H1 (cell line): ENCODE data around the gene GRK6. TPM values are rescaled to one million over a fixed set of nuclear protein-coding genes. Genes with fewer than 3 reads are reported as not detected.

ENCODE experiments used
- CTCF ChIA-PET: fragments of 300-600 bp; sonication (Branson Sonifier 250); formaldehyde crosslinking; loops from one replicate; lab custom pipeline; 2021; ENCODE audit not compliant: partially characterized antibody; lab: Charles Lee
- POLR2A ChIA-PET: fragments of 300-600 bp; sonication (Branson Sonifier 250); formaldehyde crosslinking; loops from one replicate; lab custom pipeline; 2021; ENCODE audit warnings: inconsistent platforms; ENCODE audit not compliant: partially characterized antibody; lab: Charles Lee
- DNase-seq, 2 experiments: peaks; one replicate each; pipeline versions ENCODE4 v3.0.0 to v3.0.0-alpha.2; 2010 to 2022; ENCODE audit warnings: low spot score in 2 of 2, low read depth in 1 of 2, mixed read lengths in 1 of 2
- FAIRE-seq: peaks from 2 replicates; lab custom pipeline; 2011; peaks lifted over from hg19 to GRCh38; lab: Jason Lieb, UNC
- H2AFZ ChIP-seq: 2 replicates; pipeline ENCODE4 v1.8.1; 2012; ENCODE audit warnings: low read length, inconsistent platforms
- H2AK5ac ChIP-seq: 2 replicates; pipeline ENCODE4 v1.6.1; 2013; ENCODE audit warnings: low read depth, low read length
- H2BK120ac ChIP-seq: replicated peaks from 2 replicates; pipeline ENCODE3; 2013; ENCODE audit warnings: low read depth, low read length, inconsistent platforms
- H2BK12ac ChIP-seq: 2 replicates; pipeline ENCODE4 v1.6.1; 2013; ENCODE audit warnings: low read depth, low read length
- H2BK15ac ChIP-seq: 2 replicates; pipeline ENCODE4 v1.6.1; 2013; ENCODE audit warnings: low read length
- H2BK20ac ChIP-seq: 2 replicates; pipeline ENCODE4 v1.6.1; 2013; ENCODE audit warnings: low read length
- H2BK5ac ChIP-seq: 2 replicates; pipeline ENCODE4 v1.6.1; 2013; ENCODE audit warnings: low read depth, low read length
- H3K14ac ChIP-seq: 2 replicates; pipeline ENCODE4 v1.6.1; 2013; ENCODE audit warnings: inconsistent platforms; ENCODE audit not compliant: insufficient read length
- H3K18ac ChIP-seq: 2 replicates; pipeline ENCODE4 v1.6.1; 2013; ENCODE audit warnings: low read length; ENCODE audit errors: extremely low read depth
- H3K23ac ChIP-seq: 2 replicates; pipeline ENCODE4 v1.6.1; 2013; ENCODE audit warnings: inconsistent platforms; ENCODE audit not compliant: insufficient read length
- H3K23me2 ChIP-seq: 2 replicates; pipeline ENCODE4 v1.6.1; 2013; ENCODE audit warnings: low read depth, low read length
- H3K27ac ChIP-seq: 2 replicates; pipeline ENCODE4 v1.6.1; 2011; ENCODE audit warnings: low read depth, low read length, inconsistent platforms
- H3K27me3 ChIP-seq, 4 experiments: replicated peaks in 1 of 4; 1 replicate in 1 of 4; 2 replicates in 3 of 4; pipeline versions ENCODE4 v1.6.1 to v1.8.1; 2011 to 2013; ENCODE audit warnings: low read length in 3 of 4, mild to moderate bottlenecking in 3 of 4, inconsistent platforms in 2 of 4, mixed read lengths in 2 of 4, moderate library complexity in 1 of 4; ENCODE audit not compliant: control insufficient read depth in 3 of 4, insufficient read depth in 3 of 4; ENCODE audit errors: extremely low read depth in 1 of 4
- H3K36me3 ChIP-seq, 4 experiments: 2 replicates each; pipeline versions ENCODE4 v1.6.1 to v1.8.1; 2011 to 2013; ENCODE audit warnings: mild to moderate bottlenecking in 4 of 4, low read length in 3 of 4, moderate library complexity in 2 of 4, control low read depth in 1 of 4, inconsistent platforms in 1 of 4; ENCODE audit not compliant: insufficient read depth in 4 of 4, control insufficient read depth in 2 of 4
- H3K4ac ChIP-seq: replicated peaks from 2 replicates; pipeline ENCODE3; 2013; ENCODE audit warnings: low read length, low read depth, mixed read lengths, inconsistent platforms; ENCODE audit not compliant: insufficient read length
- H3K4me1 ChIP-seq, 4 experiments: replicated peaks in 1 of 4; 1 replicate in 1 of 4; 2 replicates in 3 of 4; pipeline versions ENCODE4 v1.6.1 to v1.8.1; 2011 to 2013; ENCODE audit warnings: low read length in 3 of 4, inconsistent platforms in 2 of 4, mixed read lengths in 1 of 4; ENCODE audit not compliant: insufficient read depth in 4 of 4, control insufficient read depth in 3 of 4
- H3K4me2 ChIP-seq, 2 experiments: 2 replicates each; pipeline versions ENCODE4 v1.6.1 to v1.8.1; 2011 to 2013; ENCODE audit warnings: low read depth in 2 of 2, low read length in 2 of 2, control low read depth in 1 of 2, inconsistent platforms in 1 of 2, mild to moderate bottlenecking in 1 of 2; ENCODE audit not compliant: insufficient read depth in 1 of 2
- H3K4me3 ChIP-seq, 4 experiments: fragments of 200-600, 300-600 bp in 1 of 4; sonication (generic), shearing (Covaris generic), sonication (Bioruptor Twin) in 1 of 4; 2 replicates each; pipeline versions ENCODE4 v1.5.1 to v1.8.1; 2011 to 2016; ENCODE audit warnings: low read length in 4 of 4, low read depth in 3 of 4, control low read depth in 2 of 4, inconsistent platforms in 2 of 4, mild to moderate bottlenecking in 2 of 4, mixed read lengths in 1 of 4, moderate library complexity in 1 of 4; ENCODE audit not compliant: insufficient read depth in 2 of 4; ENCODE audit errors: extremely low read depth in 1 of 4
- H3K56ac ChIP-seq: replicated peaks from 2 replicates; pipeline ENCODE3; 2013; ENCODE audit warnings: low read depth, mild to moderate bottlenecking, mixed read lengths, low read length, inconsistent platforms; ENCODE audit not compliant: insufficient read length
- H3K79me1 ChIP-seq: 2 replicates; pipeline ENCODE4 v1.6.1; 2013; ENCODE audit warnings: low read depth, low read length, control low read depth
- H3K79me2 ChIP-seq, 2 experiments: 2 replicates each; pipeline versions ENCODE4 v1.6.1 to v1.8.1; 2012 to 2013; ENCODE audit warnings: low read length in 2 of 2, mild to moderate bottlenecking in 2 of 2, inconsistent platforms in 1 of 2; ENCODE audit not compliant: insufficient read depth in 2 of 2, control insufficient read depth in 1 of 2
- H3K9ac ChIP-seq, 4 experiments: replicated peaks in 1 of 4; 1 replicate in 1 of 4; 2 replicates in 3 of 4; pipeline versions ENCODE4 v1.6.1 to v1.8.1; 2011 to 2013; ENCODE audit warnings: low read depth in 3 of 4, low read length in 3 of 4, control low read depth in 2 of 4, mild to moderate bottlenecking in 2 of 4, moderate library complexity in 2 of 4, inconsistent platforms in 1 of 4; ENCODE audit errors: extremely low read depth in 1 of 4
- H3K9me3 ChIP-seq, 2 experiments: 2 replicates each; pipeline versions ENCODE4 v1.6.1 to v1.8.1; 2012 to 2013; ENCODE audit warnings: mild to moderate bottlenecking in 2 of 2, moderate library complexity in 2 of 2, control low read depth in 1 of 2, inconsistent platforms in 1 of 2, low read depth in 1 of 2, low read length in 1 of 2, mixed read lengths in 1 of 2; ENCODE audit not compliant: insufficient read depth in 2 of 2
- H4K20me1 ChIP-seq, 2 experiments: replicated peaks in 1 of 2; 2 replicates each; pipeline versions ENCODE3 to v1.8.1; 2011 to 2013; ENCODE audit warnings: inconsistent platforms in 2 of 2, low read length in 2 of 2, mild to moderate bottlenecking in 1 of 2; ENCODE audit not compliant: insufficient read depth in 2 of 2, control insufficient read depth in 1 of 2
- H4K5ac ChIP-seq: 2 replicates; pipeline ENCODE4 v1.6.1; 2013; ENCODE audit warnings: low read length, low read depth, mixed read lengths, inconsistent platforms; ENCODE audit not compliant: insufficient read length
- H4K8ac ChIP-seq: 2 replicates; pipeline ENCODE4 v1.8.0; 2013; ENCODE audit warnings: mild to moderate bottlenecking, moderate library complexity, low read length, inconsistent platforms; ENCODE audit not compliant: insufficient read depth; ENCODE audit errors: extremely low read depth
- H4K91ac ChIP-seq: replicated peaks from 2 replicates; pipeline ENCODE3; 2013; ENCODE audit warnings: low read length, mixed read lengths, inconsistent platforms; ENCODE audit not compliant: insufficient read length
- GABPA ChIP-seq: IDR thresholded peaks from 2 replicates; pipeline ENCODE4 v1.6.1; 2011; ENCODE audit warnings: mild to moderate bottlenecking, low read length, moderate library complexity, borderline replicate concordance; ENCODE audit not compliant: insufficient read depth
- JUND ChIP-seq: IDR thresholded peaks from 2 replicates; pipeline ENCODE4 v1.6.1; 2011; ENCODE audit warnings: mild to moderate bottlenecking, improper control_type of control experiment, low read length
- KDM4A ChIP-seq: IDR thresholded peaks from one replicate; pipeline ENCODE4 v1.7.1; 2012; ENCODE audit warnings: low read depth, mild to moderate bottlenecking, moderate library complexity, low read length, inconsistent platforms; ENCODE audit not compliant: severe bottlenecking
- POLR2A ChIP-seq, 2 experiments: IDR thresholded peaks; 1 replicate in 1 of 2; 2 replicates in 1 of 2; pipeline ENCODE4 v1.6.1; 2011; ENCODE audit warnings: low read depth in 2 of 2, low read length in 2 of 2, mild to moderate bottlenecking in 2 of 2; ENCODE audit errors: control extremely low read depth in 1 of 2
- SIX5 ChIP-seq: IDR thresholded peaks from 2 replicates; pipeline ENCODE4 v1.6.1; 2011; ENCODE audit warnings: mild to moderate bottlenecking, low read depth, low read length
- WGBS, 2 experiments: shearing (Covaris generic) in 1 of 2; methylation state at CpG; one replicate each; pipeline versions ENCODE4 v1.1.6 to v1.1.7; 2013 to 2015; ENCODE audit warnings: low lambda C conversion rate in 2 of 2, mixed read lengths in 2 of 2, inconsistent platforms in 1 of 2, low coverage in 1 of 2, missing lambda C conversion rate in 1 of 2; ENCODE audit not compliant: insufficient replicate concordance in 2 of 2, insufficient coverage in 1 of 2, insufficient read length in 1 of 2; ENCODE audit errors: extremely low coverage in 1 of 2, missing lambda C conversion rate in 1 of 2; 5-methylcytosine and 5-hydroxymethylcytosine counted together
- polyA plus RNA-seq, 7 experiments: library from polyadenylated mRNA; depleted of rRNA in 3 of 7; stranded (reverse) in 5 of 7; unstranded in 2 of 7; fragments of >200 nt in 5 of 7; fragments of 200-250 nt in 2 of 7; gene quantifications; 1 replicate in 5 of 7; 2 replicates in 1 of 7; 4 replicates in 1 of 7; pipeline versions ENCODE4 v1.2.1 to v1.2.3, GENCODE V29; 2011 to 2013; ENCODE audit warnings: missing spikeins in 2 of 7, mixed read lengths in 2 of 7
- total RNA-seq: library from RNA; stranded (reverse); fragmentation: NEBNext Ultra II Directional; extraction: Animal tissue kit (Norgen Biotek cat#: 25700); gene quantifications from 2 replicates; pipeline ENCODE4 v1.2.1, GENCODE V29; 2021

Gene GRK6
- total and polyA plus RNA-seq, 2 of the 8 experiments (the other 6 are each of a cell fraction or from before 2014, with no cell fraction given) = 31.8 to 57.8 TPM

- no peak overlapping the region for H2AK5ac ChIP-seq
- H2BK12ac ChIP-seq = no peak overlapping the region
- H3K27me3 ChIP-seq = no peaks in the 10 kb centered on the region
- H3K79me1 ChIP-seq = peaks cover 7% of the 10 kb centered on the region; the same call in 1 of the 2 replicates
- no peak overlapping the region; a peak in 1 of 7 replicates for H3K9ac ChIP-seq
- DNase-seq (no peak), FAIRE-seq (no peak)
- H3K4me2 ChIP-seq = no peak overlapping the region
- peaks cover 6 to 10% of the 10 kb centered on the region in 2 experiments for H4K20me1 ChIP-seq
- peaks cover 25 to 42% (median 35%) of the 10 kb centered on the region in 4 experiments for H3K36me3 ChIP-seq
- no peak overlapping the region for H2BK15ac ChIP-seq
- peaks cover 0 to 27% (median 24%) of the 10 kb centered on the region in 4 experiments; a peak in 6 of 7 replicates for H3K4me1 ChIP-seq
- H3K18ac ChIP-seq = no peak overlapping the region
- H4K5ac ChIP-seq = no peak overlapping the region
- ChIA-PET CTCF (interaction anchor here (0.8 to 12.7 kb wide), 17 partner anchors 13 to 714 kb away, joined by 3 to 306 read pairs (median 4); partner anchors contain the start of genes DDX41, DOK3 and PDLIM7), POLR2A (interaction anchor here (0.8 to 67.5 kb wide), 10 partner anchors 12 to 126 kb away, joined by 3 to 3349 read pairs (median 4); partner anchors contain the start of genes DBN1, DDX41, DOK3 and PDLIM7)
- H3K79me2 ChIP-seq = peaks cover 0 to 8% of the 10 kb centered on the region in 2 experiments; a peak in 1 of 4 replicates
- TF ChIP-seq POLR2A (IDR thresholded peaks at IDR 0.05; ENCODE audit: control extremely low read depth in 1 of 2, low read depth in 2 of 2, low read length in 2 of 2) (peak in 1 of 2 experiments; percentile 77; a peak in 2 of 3 replicates), SIX5 (no peak), GABPA (0 out of 2 replicates have a peak, but pooled peaks have one; percentile 11), KDM4A (no peak), JUND (no peak)
- no peak overlapping the region for H3K4me3 ChIP-seq
- peak overlapping the region; percentile 6; the same call in 1 of the 2 replicates for H4K8ac ChIP-seq
- peaks cover 3% of the 10 kb centered on the region; the same call in 1 of the 2 replicates for H3K23me2 ChIP-seq
- no peak overlapping the region for H3K27ac ChIP-seq
- H2BK120ac ChIP-seq = no peak overlapping the region
- H2BK20ac ChIP-seq = no peak overlapping the region
- WGBS, 2 experiments = 94% methylated on average over 31 of the region's 54 CpGs; no CpG with 5 or more reads in 1 of the 2 experiments
- H3K4ac ChIP-seq = no peak overlapping the region
- H3K9me3 ChIP-seq = no peaks in the 10 kb centered on the region
- H3K14ac ChIP-seq = no peak overlapping the region
- H4K91ac ChIP-seq = no peak overlapping the region
- H3K56ac ChIP-seq = no peak overlapping the region
- no peak overlapping the region for H2AFZ ChIP-seq
- no peak overlapping the region for H3K23ac ChIP-seq
- no peak overlapping the region; the same call in 1 of the 2 replicates for H2BK5ac ChIP-seq
These were observed 65.7 kb downstream of the GRK6 start for GRCh38 chr5:177491983-177492746.
